ENCODE results near the gene GPR158.

The GPR158 gene

DNA sequence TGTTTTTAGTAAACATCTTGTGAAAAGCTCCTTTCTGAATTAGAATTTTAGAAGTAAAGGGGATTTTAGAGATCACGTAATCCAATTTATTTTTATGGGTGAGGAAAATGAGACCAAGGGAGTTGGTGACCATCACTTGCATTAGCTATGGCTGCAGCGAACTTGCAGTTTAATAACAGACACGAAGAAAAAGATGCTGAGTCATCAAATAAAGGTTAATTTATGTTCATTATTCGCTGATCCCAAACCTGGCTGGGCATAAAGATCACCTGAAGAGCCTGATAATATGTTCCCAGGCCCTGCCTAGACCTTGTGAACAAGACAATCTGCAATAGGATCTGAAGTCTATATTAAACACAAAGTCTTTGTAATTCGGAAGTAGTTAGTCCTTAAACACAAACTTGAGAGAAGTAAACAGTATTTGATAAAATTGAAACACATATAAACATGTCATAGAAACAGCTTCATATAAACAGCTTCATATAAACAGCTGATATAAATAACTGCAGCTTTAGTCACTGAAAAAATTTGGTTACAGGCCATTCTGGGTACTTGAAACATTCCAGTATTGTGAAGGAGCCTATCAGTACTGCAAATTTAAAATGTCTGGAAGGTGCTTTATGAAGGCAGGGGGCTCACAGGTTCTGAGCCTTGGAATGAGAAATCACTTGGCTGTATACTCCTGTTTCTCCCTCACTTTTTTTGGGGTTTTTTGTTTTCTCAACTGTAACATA, 16.5 kb downstream of the GPR158 start:
- H3K4me3 ChIP-seq (ENCODE audit: low read length), result no peak overlapping the region
- no peak for DNase-seq (ENCODE audit: low read depth, low spot score)

DNA sequence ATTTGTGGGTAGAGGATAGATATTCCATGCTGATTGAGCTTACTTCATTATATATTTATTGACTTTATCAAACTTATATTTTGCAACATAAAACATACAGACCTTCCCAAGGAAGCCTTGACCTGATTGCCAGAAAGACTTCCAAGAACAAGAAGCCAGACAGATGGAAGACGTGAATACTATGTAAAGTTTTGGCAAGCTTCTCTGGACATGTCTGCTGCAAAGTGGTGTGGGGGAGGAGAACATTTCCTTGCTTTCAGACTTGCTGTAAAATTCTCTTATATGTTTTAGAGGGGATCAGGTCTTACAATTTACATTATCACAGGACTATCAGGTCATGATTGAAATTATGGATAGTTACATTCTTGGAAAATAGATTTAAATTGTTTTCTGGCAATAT, 23.4 kb downstream of the GPR158 start:
- no peak overlapping the region for H3K4me3 ChIP-seq (ENCODE audit: low read length)
- no peak for DNase-seq (ENCODE audit: low read depth, low spot score)

DNA sequence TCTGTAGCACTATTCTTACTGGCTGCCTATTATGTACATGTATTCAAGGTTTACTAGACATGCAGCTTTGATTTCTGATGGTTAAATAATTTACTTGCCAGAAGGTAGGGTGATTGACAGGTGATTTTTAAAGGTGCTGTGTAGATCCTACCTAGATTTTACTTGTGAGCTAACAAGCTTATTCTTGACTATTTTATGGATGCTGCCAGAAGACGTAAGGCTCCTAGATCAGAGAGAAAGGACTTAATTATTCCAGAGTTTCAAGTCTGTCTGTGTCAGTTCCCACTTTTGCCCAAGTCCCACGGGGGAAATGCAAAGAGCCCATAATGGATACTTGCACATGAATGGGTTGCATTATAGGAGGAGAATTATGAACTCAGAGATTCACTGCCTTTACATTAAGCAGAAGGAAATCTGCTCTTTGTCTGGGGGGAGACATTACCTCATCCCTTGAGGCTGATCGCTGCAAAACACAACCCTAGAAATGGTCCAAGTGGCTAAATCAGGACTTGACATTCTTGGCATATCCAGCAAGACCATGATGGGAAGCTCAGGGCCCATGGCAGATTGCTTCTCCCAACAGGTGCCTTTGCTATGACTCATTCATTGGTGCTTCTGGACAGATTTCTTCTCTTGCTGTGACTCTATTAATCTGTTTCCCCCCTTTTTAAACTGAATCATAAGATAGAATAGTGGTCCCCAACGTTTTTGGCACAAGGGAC, 32.1 kb downstream of the GPR158 start:
- H3K4me3 ChIP-seq (ENCODE audit: low read length), result no peak overlapping the region
- no peak for DNase-seq (ENCODE audit: low read depth, low spot score)

DNA sequence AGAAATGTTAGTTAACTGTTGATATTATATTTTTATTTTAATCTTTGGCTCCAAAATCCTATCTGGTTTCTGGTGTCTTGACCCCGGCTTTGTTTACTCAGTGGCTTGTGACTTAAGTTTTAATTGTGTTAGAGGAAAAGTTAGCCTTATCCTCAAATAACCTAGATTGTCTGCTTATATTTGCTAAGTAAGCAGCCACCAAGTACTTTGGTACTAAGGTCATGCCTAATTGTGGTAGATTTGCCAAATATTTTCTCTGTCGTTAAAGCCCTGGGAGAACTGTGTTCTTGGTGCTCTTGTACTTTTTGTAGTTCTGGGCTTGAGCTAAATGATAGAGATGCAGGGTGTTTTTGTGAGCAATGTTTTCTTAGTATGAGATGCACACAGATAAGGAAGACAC, 34.8 kb downstream of the GPR158 start:
- no peak overlapping the region for H3K4me3 ChIP-seq (ENCODE audit: low read length)
- no peak for DNase-seq (ENCODE audit: low read depth, low spot score)

DNA sequence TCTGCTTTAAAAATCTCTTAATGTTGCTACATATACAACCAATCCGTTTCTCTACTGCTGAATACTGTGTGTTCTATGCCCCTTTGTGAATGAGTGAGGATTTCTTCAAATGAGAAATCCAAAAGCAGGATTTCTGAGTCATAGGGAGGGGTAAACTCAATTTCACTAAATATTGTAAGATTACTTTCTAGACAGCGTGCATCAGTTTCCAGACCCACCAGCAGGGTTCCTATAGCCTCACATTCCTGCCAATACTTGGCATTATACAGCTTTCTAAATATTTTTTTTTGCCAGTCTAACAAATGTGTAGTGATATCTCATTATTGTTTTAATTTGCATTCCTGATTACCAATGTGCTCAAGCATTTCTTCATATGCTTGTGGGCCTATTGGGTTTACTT, 35.5 kb downstream of the GPR158 start:
- no peak overlapping the region for H3K4me3 ChIP-seq (ENCODE audit: low read length)
- DNase-seq (ENCODE audit: low read depth, low spot score), result no peak

DNA sequence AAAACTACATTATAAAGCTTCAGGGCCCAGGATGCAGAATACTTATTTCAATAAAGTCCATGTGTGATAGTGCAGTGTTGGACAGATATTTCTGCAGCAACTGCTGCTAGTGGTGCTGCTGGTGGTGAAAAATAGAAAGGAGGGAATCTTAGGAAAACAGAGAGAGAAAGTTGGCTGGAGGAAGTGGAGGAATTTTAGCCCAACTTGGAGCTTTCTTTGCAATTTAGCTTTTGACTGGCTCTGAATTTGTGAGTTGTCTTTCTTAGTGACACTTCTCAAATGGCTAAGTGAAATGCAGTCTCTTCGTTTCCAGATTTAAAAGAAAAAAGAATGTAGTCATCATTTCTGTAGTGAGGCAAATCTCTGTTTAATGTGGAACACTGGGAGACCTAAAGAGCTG, 45.4 kb downstream of the GPR158 start:
- H3K4me3 ChIP-seq (ENCODE audit: low read length), result no peak overlapping the region
- no peak for DNase-seq (ENCODE audit: low read depth, low spot score)

DNA sequence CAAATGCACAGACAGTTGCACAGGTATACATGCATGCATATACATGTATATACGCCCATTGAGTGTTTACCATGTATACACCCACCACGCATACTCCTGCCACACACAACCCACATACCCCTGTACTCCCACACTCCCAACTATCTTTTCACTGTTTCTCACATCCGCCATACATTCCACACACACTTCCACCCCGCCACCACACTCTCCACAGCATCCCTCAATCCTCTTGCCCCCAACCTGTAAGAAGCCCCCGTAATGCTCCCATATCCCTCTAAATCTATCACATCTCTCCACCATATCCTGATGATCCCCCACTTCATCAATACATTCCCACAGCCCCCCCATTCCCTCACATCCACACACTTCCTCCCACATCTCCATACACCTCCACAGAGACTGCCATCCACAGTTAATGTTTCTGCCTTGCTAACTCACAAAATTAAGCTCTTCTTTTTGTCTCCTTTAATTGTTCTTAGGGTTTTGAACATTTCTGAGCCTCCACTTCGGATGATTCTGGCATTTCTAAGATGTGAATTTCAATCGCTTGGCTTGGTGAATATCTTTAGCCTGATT, 47.4 kb downstream of the GPR158 start:
- DNase-seq (ENCODE audit: low read depth, low spot score), result no peak
- H3K4me3 ChIP-seq (ENCODE audit: low read length), result no peak overlapping the region

DNA sequence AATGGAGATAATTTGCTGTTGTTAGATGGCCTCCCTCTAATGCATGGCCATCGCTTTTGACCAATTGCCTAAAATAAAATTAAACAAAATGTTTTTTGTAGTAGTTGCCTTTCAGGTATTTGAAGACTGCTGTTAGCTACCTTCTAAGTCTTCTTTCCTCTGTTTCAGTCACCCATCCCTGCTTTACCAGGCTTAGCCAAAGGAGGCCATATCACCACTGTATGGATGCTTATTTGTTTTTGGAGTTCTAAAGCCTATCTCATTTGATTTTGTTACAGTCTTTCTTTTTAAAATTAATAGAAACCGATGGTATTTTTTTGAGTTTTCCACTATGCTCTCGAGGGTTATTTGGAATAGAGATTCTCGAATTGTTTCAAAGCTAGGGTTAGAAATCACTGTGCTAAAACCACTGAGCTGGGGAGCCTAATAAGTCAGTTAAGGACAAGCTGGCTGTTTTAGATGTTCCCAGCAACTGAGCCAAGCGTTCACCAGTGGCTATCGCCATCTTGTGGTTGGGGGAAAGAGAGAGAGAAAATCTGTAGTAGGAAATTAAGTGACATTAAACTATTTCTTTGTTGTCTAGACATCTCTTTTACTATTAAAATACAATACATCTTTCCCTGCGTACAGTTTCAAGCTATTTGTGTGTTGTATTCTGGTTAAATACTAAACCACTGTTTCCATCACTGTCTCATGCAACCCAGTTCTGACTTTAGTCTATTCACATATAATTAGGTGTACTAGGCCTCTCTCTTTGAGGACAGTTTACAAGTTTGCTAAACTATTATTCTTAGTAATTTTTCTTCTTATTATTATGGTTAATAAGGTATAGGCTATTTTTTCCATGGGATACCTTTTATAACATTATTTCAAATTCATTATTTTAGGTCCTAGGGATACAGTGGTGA, 52.2 kb downstream of the GPR158 start:
- DNase-seq (ENCODE audit: low read depth, low spot score), result peak; percentile 30
- H3K4me3 ChIP-seq (ENCODE audit: low read length), result no peak overlapping the region

DNA sequence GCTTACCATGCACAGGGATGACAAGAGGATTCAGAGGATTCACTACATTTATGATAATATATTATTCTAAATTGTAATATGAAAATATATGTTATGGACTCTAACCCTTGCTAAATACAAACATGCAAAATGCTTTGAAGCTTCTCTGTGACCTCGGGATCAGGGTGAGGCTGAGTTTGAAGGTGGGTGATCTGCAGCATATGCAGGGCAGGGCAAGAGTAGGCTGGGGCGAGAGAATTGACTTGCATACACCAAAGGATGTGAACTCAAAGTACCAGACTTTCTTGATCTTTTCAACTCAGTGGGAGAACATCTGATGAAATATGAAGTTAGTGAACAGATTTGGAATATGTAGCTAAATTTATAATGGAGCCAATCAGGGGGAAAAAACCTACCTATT, 57.0 kb downstream of the GPR158 start:
- no peak for DNase-seq (ENCODE audit: low read depth, low spot score)

DNA sequence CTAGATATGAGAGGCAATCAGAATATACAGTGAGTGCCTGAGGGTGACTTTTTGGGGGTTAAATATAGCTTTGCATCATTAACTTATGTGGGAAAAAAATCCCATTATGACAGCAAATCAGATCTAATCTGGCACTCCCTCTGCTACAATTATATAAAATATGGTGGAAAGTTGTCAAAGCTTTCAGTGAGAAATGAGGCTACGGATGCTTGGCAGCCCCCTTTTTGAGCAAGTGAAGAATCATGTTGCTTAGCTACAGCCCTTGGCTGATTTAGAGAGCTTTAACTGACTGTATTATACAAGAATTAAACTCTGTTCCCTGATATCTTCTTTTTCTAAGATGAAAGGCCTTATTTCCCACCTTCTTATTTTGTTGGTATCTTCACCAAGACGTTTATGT, 57.4 kb downstream of the GPR158 start:
- no peak for DNase-seq (ENCODE audit: low read depth, low spot score)
- no peak overlapping the region for H3K4me3 ChIP-seq (ENCODE audit: low read length)

More for the DNA sequence above, 57.0 kb downstream of the GPR158 start:
- H3K4me3 ChIP-seq (ENCODE audit: low read length), result no peak overlapping the region

DNA sequence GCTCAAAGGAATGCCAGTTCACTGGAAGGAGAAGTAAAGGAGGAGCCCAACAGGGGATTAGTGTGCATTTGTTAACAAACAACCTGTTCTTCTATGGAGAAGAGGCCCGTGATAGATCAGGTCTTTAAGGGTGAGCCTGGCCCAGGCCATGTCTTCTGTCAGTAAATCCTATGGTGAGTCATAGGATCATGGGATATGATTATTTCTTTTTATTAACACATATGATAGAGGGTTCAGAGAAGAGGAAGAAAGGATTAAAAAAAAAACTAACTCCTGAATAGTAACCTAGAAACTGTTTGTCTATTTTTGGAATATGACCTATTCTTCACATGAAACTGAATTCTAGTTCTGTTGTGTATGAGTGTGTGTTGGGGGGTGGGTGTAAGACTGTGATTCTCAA, 70.4 kb downstream of the GPR158 start:
- no peak for DNase-seq (ENCODE audit: low read depth, low spot score)
- no peak overlapping the region for H3K4me3 ChIP-seq (ENCODE audit: low read length)

DNA sequence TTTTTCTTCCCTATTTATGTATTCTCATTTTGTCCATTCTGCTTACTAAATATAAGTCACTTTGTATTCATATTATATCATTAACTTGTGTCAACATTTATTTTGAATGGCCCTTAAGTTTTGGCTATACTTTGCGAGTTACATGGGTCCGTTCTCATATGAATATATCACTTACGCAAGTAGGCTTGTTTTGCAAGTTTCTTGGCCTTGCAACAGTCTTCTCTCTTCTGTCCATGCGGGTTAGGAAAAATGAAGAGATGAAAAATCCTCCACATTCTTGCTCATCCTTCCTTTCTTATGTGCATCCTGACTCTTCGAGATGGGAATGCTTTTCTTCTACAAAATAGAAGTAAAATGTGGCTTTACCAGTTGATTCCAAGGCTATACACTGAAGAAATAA, 82.8 kb downstream of the GPR158 start:
- no peak for DNase-seq (ENCODE audit: low read depth, low spot score)
- H3K4me3 ChIP-seq (ENCODE audit: low read length), result no peak overlapping the region

DNA sequence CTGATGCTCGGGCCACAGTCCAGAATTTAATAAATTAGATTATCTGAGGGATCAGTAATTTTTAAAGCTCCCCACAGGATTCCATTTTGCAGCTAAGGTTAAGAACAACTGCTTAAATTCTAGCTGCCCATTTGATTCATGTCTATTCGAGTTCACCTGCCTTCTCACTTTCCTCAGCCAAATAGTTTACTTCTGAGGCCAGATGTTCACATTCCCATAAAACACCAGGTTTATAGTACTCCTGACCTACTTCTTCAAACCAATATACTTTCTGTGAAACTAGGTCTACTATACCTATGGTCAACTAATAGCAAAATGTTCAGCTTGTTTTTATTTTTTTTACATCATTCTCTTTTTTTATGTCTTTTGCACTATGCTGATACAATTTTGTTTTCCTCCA, 86.3 kb downstream of the GPR158 start:
- DNase-seq (ENCODE audit: low read depth, low spot score), result no peak
- H3K4me3 ChIP-seq (ENCODE audit: low read length), result no peak overlapping the region

DNA sequence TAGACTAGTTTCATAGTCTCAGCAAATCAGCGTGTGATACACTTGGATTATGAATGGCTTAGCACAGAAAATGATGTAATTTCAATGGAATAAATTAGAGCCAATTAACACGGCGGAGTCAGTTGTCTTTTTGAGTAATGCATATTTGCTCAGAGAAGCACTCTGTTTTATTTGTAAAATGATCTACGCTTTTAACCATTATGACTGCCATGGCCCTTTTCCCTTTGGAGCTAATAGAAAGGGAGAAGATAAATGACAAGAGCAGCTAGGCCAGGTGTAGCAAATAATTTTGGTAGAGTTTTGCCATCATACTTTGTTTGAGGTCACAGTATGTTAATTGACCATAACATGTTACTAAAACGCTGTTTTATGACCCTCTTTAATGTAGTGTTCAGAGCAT, 86.8 kb downstream of the GPR158 start:
- DNase-seq (ENCODE audit: low read depth, low spot score), result no peak

DNA sequence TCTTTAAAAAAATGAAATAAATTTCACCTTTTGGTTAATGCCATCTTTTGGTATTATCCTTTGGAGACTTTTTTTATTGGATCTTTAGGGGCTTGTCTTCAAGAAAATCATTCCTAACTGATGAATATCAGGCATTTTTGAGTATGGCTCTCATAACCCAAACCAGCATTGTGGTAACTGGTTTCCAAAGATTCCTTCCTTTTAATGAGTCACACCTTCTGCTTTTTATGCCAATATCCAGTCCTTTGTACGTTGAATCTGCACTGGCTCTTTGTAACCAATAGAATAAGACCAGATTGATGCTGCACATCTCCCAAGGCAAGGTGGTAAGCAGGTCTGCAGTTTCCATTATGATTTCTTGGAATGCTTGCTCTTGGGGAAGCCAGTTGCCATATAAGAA, 89.1 kb downstream of the GPR158 start:
- H3K4me3 ChIP-seq (ENCODE audit: low read length), result no peak overlapping the region
- no peak for DNase-seq (ENCODE audit: low read depth, low spot score)

More for the DNA sequence above, 86.8 kb downstream of the GPR158 start:
- no peak overlapping the region for H3K4me3 ChIP-seq (ENCODE audit: low read length)

DNA sequence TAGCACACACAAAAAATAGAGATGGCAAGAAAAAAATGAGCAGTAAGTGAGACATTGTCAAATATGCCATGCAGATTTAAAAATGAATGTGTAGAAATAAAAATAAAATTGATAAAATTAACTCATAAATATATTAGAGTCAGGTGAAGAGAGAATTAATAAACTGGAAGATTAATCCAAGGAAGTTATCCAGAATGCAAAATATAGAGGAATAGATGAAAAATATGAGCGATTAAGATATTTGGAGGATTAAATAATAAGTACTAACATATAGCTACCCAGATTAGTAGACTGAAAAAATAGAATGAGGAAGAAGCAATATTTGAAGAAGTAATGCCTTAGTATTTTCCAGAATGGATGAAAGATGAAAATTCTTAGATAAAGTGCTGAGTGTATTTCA, 103.4 kb downstream of the GPR158 start:
- DNase-seq (ENCODE audit: low read depth, low spot score), result no peak
- H3K4me3 ChIP-seq (ENCODE audit: low read length), result no peak overlapping the region

DNA sequence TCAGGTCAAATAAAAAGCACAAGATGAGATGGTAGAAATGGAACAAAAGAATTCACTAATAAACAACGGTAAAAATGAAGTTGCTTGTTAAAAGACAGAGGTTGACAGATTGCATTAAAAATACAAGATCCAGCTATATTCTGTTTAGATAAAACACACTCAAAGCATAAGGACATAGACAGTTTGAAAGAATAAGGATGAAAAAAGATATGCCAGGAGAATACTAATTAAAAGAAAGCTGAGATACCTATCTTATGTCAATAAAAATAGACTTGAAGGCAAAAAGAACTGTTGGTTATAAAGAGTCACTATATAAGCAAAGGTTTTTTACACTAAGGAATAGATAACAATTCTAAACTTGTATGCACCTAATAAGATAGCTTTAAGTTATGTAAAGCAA, 105.3 kb downstream of the GPR158 start:
- no peak for DNase-seq (ENCODE audit: low read depth, low spot score)
- no peak overlapping the region for H3K4me3 ChIP-seq (ENCODE audit: low read length)

DNA sequence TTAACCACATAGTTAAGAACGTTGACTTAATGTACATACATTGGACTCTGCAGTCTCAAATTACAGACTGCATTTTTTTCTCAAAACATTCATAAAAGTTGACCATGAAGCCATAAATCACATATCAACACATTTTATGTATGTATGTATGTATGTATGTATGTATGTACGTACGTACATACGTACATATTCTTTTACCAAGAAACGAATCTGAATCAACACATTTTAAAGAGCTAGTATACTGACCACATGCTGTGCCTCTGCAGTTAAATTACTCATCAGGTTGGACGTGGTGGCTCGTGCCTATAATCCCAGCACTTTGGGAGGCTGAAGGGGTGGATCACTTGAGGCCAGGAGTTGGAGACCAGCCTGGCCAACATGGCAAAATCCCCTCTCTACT, 105.8 kb downstream of the GPR158 start:
- no peak for DNase-seq (ENCODE audit: low read depth, low spot score)
- no peak overlapping the region for H3K4me3 ChIP-seq (ENCODE audit: low read length)

DNA sequence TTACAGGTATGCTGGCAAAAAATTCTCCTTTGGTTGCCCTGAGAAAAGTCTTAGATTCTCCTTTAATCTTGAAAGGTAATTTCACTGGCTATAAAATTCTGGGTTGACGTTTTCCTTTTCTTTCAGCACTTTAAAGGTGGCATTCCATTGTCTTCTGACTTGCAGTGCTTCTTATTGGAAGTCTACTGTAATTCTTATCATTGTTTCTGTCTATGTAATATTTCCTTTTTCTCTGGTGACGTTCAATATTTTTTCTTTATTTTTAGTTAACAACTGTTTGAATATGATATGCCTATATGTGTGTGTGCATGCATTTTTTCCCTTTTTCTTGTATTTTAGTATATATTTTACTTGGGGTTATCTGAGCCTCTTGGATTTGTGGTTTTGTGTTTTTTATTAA, 111.0 kb downstream of the GPR158 start:
- no peak for DNase-seq (ENCODE audit: low read depth, low spot score)
- no peak overlapping the region for H3K4me3 ChIP-seq (ENCODE audit: low read length)

DNA sequence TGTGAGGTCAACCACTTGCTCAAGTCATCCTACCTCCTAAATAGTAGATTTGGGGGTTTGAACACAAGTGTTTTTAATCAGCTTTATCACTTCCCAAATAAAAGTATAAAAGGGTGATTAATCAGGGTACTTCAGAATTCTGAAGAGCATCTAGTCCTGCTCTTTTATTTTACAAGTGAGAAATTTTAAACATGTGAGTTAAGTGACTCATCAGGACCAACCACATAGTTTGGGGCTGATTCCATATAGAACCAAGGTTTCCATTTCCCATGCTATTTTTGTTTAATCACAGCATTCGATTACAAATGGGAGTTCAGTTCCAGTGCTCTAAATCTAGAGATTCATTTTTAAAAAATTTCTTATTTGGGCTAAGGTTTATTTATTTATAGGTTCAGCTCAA, 113.4 kb downstream of the GPR158 start:
- no peak overlapping the region for H3K4me3 ChIP-seq (ENCODE audit: low read length)
- DNase-seq (ENCODE audit: low read depth, low spot score), result no peak

Measured in Jurkat, Clone E6-1 (cell line).